Activated naive CD8-positive, alpha-beta T cell (primary cell): Measurements from ENCODE around the gene GPHN.
"Not testable (repeated sequence)": the region's sequence is repeated elsewhere in the genome, so short reads cannot be mapped to it uniquely, and the experiment has no call there.

ENCODE experiments used
- H3K27ac Mint-ChIP-seq: one replicate; pipeline ENCODE4 v1.8.0; 2021; ENCODE audit warnings: mixed read lengths
- H3K27me3 Mint-ChIP-seq: one replicate; pipeline ENCODE4 v1.8.0; 2021; ENCODE audit warnings: mixed read lengths
- H3K36me3 Mint-ChIP-seq: one replicate; pipeline ENCODE4 v1.8.0; 2021; ENCODE audit warnings: mixed read lengths
- H3K4me1 Mint-ChIP-seq: one replicate; pipeline ENCODE4 v1.8.0; 2021; ENCODE audit warnings: low read depth, mixed read lengths
- H3K4me3 Mint-ChIP-seq: one replicate; pipeline ENCODE4 v1.8.0; 2021; ENCODE audit warnings: mild to moderate bottlenecking, mixed read lengths
- H3K9me3 Mint-ChIP-seq: one replicate; pipeline ENCODE4 v1.8.0; 2021; ENCODE audit warnings: low read depth, mixed read lengths

GPHN gene

GRCh38 chr14:66490143-66491111 lies 17.5 kb upstream of the GPHN start:
- H3K9me3 Mint-ChIP-seq = no peaks in the 10 kb centered on the region
- no peaks in the 10 kb centered on the region for H3K36me3 Mint-ChIP-seq
- H3K27ac Mint-ChIP-seq = no peak overlapping the region
- no peak overlapping the region for H3K4me3 Mint-ChIP-seq
- no peaks in the 10 kb centered on the region for H3K27me3 Mint-ChIP-seq
- H3K4me1 Mint-ChIP-seq = no peaks in the 10 kb centered on the region

GRCh38 chr14:66493750-66494149 lies 14.2 kb upstream of the GPHN start:
- Mint-ChIP-seq H3K9me3 (no peaks in the 10 kb centered on the region), H3K4me3 (no peak overlapping the region), H3K4me1 (peaks cover 19% of the 10 kb centered on the region)

GRCh38 chr14:66495218-66496098 lies 12.5 kb upstream of the GPHN start:
- Mint-ChIP-seq H3K27ac (no peak overlapping the region), H3K9me3 (no peaks in the 10 kb centered on the region), H3K36me3 (no peaks in the 10 kb centered on the region), H3K4me3 (no peak overlapping the region), H3K27me3 (no peaks in the 10 kb centered on the region), H3K4me1 (peaks cover 19% of the 10 kb centered on the region)

More at GRCh38 chr14:66493750-66494149, 14.2 kb upstream of the GPHN start:
- Mint-ChIP-seq H3K27me3 (no peaks in the 10 kb centered on the region), H3K27ac (no peak overlapping the region), H3K36me3 (no peaks in the 10 kb centered on the region)

GRCh38 chr14:66496188-66496807 lies 11.6 kb upstream of the GPHN start:
- Mint-ChIP-seq H3K4me1 (peaks cover 19% of the 10 kb centered on the region), H3K27me3 (no peaks in the 10 kb centered on the region), H3K27ac (no peak overlapping the region), H3K4me3 (peak overlapping the region; percentile 6), H3K9me3 (no peaks in the 10 kb centered on the region), H3K36me3 (no peaks in the 10 kb centered on the region)

- peak overlapping the region; percentile 53 for H3K4me3 Mint-ChIP-seq
- no peak overlapping the region for H3K27ac Mint-ChIP-seq
- H3K4me1 Mint-ChIP-seq = peaks cover 19% of the 10 kb centered on the region
- no peaks in the 10 kb centered on the region for H3K36me3 Mint-ChIP-seq
- no peaks in the 10 kb centered on the region for H3K27me3 Mint-ChIP-seq
- no peaks in the 10 kb centered on the region for H3K9me3 Mint-ChIP-seq
Observed at GRCh38 chr14:66496911-66497310, 11.0 kb upstream of the GPHN start.

- Mint-ChIP-seq H3K27ac (no peak overlapping the region), H3K9me3 (no peaks in the 10 kb centered on the region), H3K4me1 (peaks cover 19% of the 10 kb centered on the region), H3K27me3 (peaks cover 1% of the 10 kb centered on the region), H3K36me3 (peaks cover 5% of the 10 kb centered on the region), H3K4me3 (no peak overlapping the region)
Observed at GRCh38 chr14:66498311-66498710, 9.6 kb upstream of the GPHN start.

GRCh38 chr14:66501592-66501991 lies 6.4 kb upstream of the GPHN start:
- H3K36me3 Mint-ChIP-seq = peaks cover 5% of the 10 kb centered on the region
- H3K9me3 Mint-ChIP-seq = no peaks in the 10 kb centered on the region
- H3K27me3 Mint-ChIP-seq = peaks cover 1% of the 10 kb centered on the region
- H3K4me3 Mint-ChIP-seq = no peak overlapping the region
- H3K27ac Mint-ChIP-seq = no peak overlapping the region
- H3K4me1 Mint-ChIP-seq = peaks cover 13% of the 10 kb centered on the region

- H3K27me3 Mint-ChIP-seq, H3K27ac Mint-ChIP-seq, H3K9me3 Mint-ChIP-seq, H3K4me3 Mint-ChIP-seq, H3K36me3 Mint-ChIP-seq: not testable (repeated sequence)
- peaks cover 13% of the 10 kb centered on the region for H3K4me1 Mint-ChIP-seq
Observed at GRCh38 chr14:66502836-66503235, 5.1 kb upstream of the GPHN start.

- Mint-ChIP-seq H3K27me3 (peaks cover 1% of the 10 kb centered on the region), H3K9me3 (no peaks in the 10 kb centered on the region), H3K4me1 (peaks cover 13% of the 10 kb centered on the region), H3K36me3 (peaks cover 5% of the 10 kb centered on the region), H3K4me3 (no peak overlapping the region), H3K27ac (no peak overlapping the region)
Observed at GRCh38 chr14:66503532-66503931, 4.4 kb upstream of the GPHN start.

- Mint-ChIP-seq H3K4me1 (peaks cover 36% of the 10 kb centered on the region), H3K36me3 (peaks cover 5% of the 10 kb centered on the region), H3K4me3 (peak overlapping the region; percentile 95), H3K9me3 (no peaks in the 10 kb centered on the region), H3K27ac (peak overlapping the region; percentile 93), H3K27me3 (peaks cover 1% of the 10 kb centered on the region)
Observed at GRCh38 chr14:66507181-66507721, 696 bp upstream of the GPHN start.

- peaks cover 43% of the 10 kb centered on the region for H3K4me1 Mint-ChIP-seq
- H3K4me3 Mint-ChIP-seq = peak overlapping the region; percentile 95
- H3K9me3 Mint-ChIP-seq = no peaks in the 10 kb centered on the region
- H3K27ac Mint-ChIP-seq = peak overlapping the region; percentile 93
- no peaks in the 10 kb centered on the region for H3K36me3 Mint-ChIP-seq
- H3K27me3 Mint-ChIP-seq = no peaks in the 10 kb centered on the region
Observed at GRCh38 chr14:66508547-66508845, 549 bp downstream of the GPHN start.

GRCh38 chr14:66508846-66509621 lies 1.1 kb downstream of the GPHN start:
- H3K9me3 Mint-ChIP-seq = no peaks in the 10 kb centered on the region
- no peaks in the 10 kb centered on the region for H3K36me3 Mint-ChIP-seq
- no peak overlapping the region for H3K27ac Mint-ChIP-seq
- H3K27me3 Mint-ChIP-seq = no peaks in the 10 kb centered on the region
- peaks cover 43% of the 10 kb centered on the region for H3K4me1 Mint-ChIP-seq
- peak overlapping the region; percentile 81 for H3K4me3 Mint-ChIP-seq

GRCh38 chr14:66509874-66510273 lies 1.9 kb downstream of the GPHN start:
- no peak overlapping the region for H3K27ac Mint-ChIP-seq
- no peaks in the 10 kb centered on the region for H3K27me3 Mint-ChIP-seq
- no peaks in the 10 kb centered on the region for H3K9me3 Mint-ChIP-seq
- peaks cover 43% of the 10 kb centered on the region for H3K4me1 Mint-ChIP-seq
- H3K36me3 Mint-ChIP-seq = no peaks in the 10 kb centered on the region
- H3K4me3 Mint-ChIP-seq = peak overlapping the region; percentile 81

GRCh38 chr14:66511849-66512248 lies 3.9 kb downstream of the GPHN start:
- H3K4me1 Mint-ChIP-seq = peaks cover 35% of the 10 kb centered on the region
- H3K27ac Mint-ChIP-seq = no peak overlapping the region
- no peaks in the 10 kb centered on the region for H3K9me3 Mint-ChIP-seq
- H3K27me3 Mint-ChIP-seq = no peaks in the 10 kb centered on the region
- H3K36me3 Mint-ChIP-seq = no peaks in the 10 kb centered on the region
- no peak overlapping the region for H3K4me3 Mint-ChIP-seq
